ENCODE measurements around the gene DDX46.
"Not testable (repeated sequence)": the region's sequence is repeated elsewhere in the genome, so short reads cannot be mapped to it uniquely, and the experiment has no call there.

Gene DDX46
- 36.0 to 103 (median 66.4) reads per million in 17 experiments for total RNA-seq

GRCh38 chr5:134758504-134759341 lies at the start of gene DDX46:
Gene DDX46 (plus strand): TSS chr5:134758779. CDS start chr5:134758939, 160 bp downstream.
- DNase-seq = peak; percentile 95 to 97 (median 96)

GRCh38 chr5:134714120-134714519 lies 44.5 kb upstream of the DDX46 start:
- no peak for DNase-seq

- DNase-seq = no peak
Observed at GRCh38 chr5:134714541-134714940, 44.0 kb upstream of the DDX46 start.

GRCh38 chr5:134715466-134715865 lies 43.1 kb upstream of the DDX46 start:
- DNase-seq = not testable (repeated sequence)

GRCh38 chr5:134724872-134725271 lies 33.7 kb upstream of the DDX46 start:
- DNase-seq = no peak

- DNase-seq = peak in 2 of 4 experiments; percentile 6 to 24
Observed at GRCh38 chr5:134732819-134733218, 25.8 kb upstream of the DDX46 start.

- no peak for DNase-seq
Observed at GRCh38 chr5:134735243-134735642, 23.3 kb upstream of the DDX46 start.

- peak; percentile 13 to 68 (median 35) for DNase-seq
Observed at GRCh38 chr5:134736173-134736812, 22.3 kb upstream of the DDX46 start.

GRCh38 chr5:134738133-134738962 lies 20.2 kb upstream of the DDX46 start, which contains the start of gene CAMLG:
Gene CAMLG (plus strand): TSS chr5:134738548. CDS start chr5:134738621, 73 bp downstream.
- DNase-seq = peak; percentile 99 to 100 (median 99)

GRCh38 chr5:134738963-134739661 lies 19.5 kb upstream of the DDX46 start:
- peak; percentile 26 to 56 (median 46) for DNase-seq

- DNase-seq = no peak
Observed at GRCh38 chr5:134741052-134741451, 17.5 kb upstream of the DDX46 start.

- DNase-seq = no peak
Observed at GRCh38 chr5:134742134-134742533, 16.4 kb upstream of the DDX46 start.

GRCh38 chr5:134749415-134749814 lies 9.2 kb upstream of the DDX46 start:
- no peak for DNase-seq

GRCh38 chr5:134758176-134758503 lies 439 bp upstream of the DDX46 start:
- DNase-seq = no peak

GRCh38 chr5:134767528-134768291 lies 9.1 kb downstream of the DDX46 start:
- not testable (repeated sequence) for DNase-seq

- DNase-seq = peak in 1 of 4 experiments; percentile 7
Observed at GRCh38 chr5:134769206-134769605, 10.6 kb downstream of the DDX46 start.

- peak; percentile 20 to 66 (median 54) for DNase-seq
Observed at GRCh38 chr5:134772461-134773125, 14.0 kb downstream of the DDX46 start.

GRCh38 chr5:134777366-134777765 lies 18.8 kb downstream of the DDX46 start:
- peak in 1 of 4 experiments; percentile 5 for DNase-seq

GRCh38 chr5:134784241-134784920 lies 25.8 kb downstream of the DDX46 start:
- DNase-seq = no peak

- DNase-seq = no peak
Observed at GRCh38 chr5:134784946-134785620, 26.5 kb downstream of the DDX46 start.
